Stimulated activated CD4-positive, alpha-beta T cell treated with anti-CD3 and anti-CD28 coated beads, Interleukin-2, amount 100 ng/mL, for 4 hours (primary cell): ENCODE results near the gene STEAP1B.
"Not testable (repeated sequence)": the region's sequence is repeated elsewhere in the genome, so short reads cannot be mapped to it uniquely, and the experiment has no call there.

ENCODE experiments used
- DNase-seq: peaks from one replicate; pipeline ENCODE4 v3.0.0-alpha.2; 2020; ENCODE audit warnings: low read depth

Gene STEAP1B

DNA sequence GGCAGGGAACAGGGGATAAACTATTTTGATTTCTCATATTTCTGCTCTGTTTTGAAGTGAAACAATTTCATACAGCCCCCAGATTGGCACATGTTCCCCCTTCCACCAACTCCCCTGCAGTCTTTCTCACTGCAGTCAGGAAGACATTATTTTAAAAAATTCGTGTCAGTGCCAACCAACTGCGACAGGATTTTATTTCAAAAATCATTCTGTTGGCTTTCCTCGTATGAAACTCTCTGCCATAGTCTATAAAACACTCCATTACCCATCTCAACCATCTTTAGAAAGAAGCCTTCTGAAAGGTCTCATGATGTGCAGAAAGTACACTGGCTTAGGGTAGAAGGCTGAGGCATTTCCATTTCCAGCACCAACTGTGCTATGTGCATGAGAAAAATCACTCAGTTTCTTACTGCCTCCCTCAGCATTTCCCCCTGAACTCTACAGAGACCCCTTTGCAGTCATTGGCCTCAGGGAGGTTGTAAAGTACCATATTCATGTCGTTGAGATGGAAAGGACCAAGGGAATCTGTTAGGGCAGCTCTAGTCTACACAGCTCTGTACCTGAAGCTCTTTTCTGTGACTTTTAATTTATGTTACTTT is 46.9 kb downstream of the STEAP1B start:
- DNase-seq, result no peak

DNA sequence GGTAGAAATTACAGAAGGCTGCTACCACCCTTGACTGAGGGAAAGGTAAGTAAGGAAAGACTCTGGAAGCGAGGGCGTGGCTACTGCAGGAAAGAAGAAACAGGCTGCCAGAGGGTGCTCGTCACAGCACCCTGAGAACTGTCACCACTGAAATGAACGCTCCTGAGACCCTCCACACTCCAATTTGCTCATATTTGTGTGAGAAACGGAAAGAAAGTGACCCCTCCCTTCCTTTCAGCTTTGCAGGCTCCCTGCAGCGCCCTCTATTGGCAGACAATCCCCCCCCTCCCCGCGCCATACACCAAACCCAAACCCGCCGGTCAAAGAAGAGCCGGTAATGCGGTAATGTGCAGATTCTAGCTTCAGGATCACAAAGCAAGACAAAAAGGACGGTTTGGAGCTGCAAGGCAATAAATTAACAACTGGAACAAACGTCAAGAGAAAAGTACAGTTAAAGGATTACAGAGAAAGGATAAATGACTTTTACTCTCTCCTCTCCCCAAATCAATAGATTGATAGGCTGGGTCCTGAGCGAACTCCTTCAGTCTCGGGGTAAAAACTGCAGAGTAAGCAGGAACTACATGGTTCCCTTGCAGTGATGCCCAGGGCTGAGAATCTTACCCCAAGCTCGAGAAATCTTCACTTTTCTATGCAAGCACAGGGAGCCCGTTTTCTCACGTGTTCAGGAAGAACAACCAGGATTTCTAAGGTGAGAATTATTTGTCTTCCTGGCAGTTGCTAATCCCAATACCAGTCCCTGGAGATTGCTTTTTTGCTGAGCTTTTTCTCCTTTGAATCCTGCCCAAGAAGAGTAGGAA is 47.6 kb downstream of the STEAP1B start:
- no peak for DNase-seq

DNA sequence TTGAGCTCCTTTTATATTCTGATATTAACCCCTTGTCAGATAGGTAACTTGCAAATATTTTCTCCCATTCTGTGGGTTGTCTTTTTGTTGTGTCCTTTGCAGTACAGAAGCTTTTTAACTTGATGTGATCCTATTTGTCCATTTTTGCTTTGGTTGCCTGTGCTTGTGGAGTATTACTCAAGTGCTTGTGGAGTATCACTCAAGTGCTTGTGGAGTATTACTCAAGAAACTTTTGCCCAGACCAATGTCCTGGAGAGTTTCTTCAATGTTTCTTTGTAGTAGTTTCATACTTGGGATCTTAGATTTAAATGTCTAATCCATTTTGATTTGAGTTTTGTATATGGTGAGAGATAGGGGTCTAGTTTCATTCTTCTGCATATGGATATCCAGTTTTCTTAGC is 50.0 kb downstream of the STEAP1B start:
- not testable (repeated sequence) for DNase-seq

DNA sequence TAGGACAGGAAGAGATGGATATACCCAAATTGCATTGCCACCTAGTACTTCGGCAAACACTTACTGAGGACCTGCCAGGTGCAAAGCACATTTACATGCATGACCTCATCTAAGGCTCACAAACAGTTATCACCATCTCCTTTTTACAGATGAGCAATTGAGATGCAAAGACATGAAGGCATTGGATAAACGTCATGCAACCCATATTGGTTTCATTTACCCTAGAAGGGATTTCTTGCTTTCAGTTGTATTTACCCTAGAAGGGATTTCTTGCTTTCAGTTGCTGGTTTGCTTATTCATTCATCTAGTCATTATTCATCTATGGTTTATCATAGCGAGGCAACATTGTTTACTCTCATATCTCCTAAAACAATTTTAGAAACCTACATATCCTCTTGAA is 52.2 kb downstream of the STEAP1B start:
- no peak for DNase-seq

DNA sequence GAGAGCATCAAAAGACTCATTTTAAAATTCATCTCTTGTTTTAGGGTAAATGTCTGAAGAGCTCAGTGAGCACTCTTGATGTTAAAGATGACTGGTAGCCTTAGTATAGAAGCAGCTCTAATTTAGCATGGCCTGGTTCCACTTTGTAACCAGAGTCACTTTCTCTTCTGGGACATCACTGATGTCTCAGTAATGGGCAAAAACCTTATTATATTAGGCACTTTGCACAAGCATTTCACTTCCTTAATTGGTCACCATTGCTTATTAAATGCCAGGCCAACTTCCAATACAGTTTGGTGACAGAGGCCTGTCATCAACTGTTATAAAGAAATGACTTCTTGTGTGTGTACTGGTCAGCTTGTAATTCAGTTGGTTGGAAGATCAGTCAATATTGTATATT is 53.0 kb downstream of the STEAP1B start:
- DNase-seq, result no peak

DNA sequence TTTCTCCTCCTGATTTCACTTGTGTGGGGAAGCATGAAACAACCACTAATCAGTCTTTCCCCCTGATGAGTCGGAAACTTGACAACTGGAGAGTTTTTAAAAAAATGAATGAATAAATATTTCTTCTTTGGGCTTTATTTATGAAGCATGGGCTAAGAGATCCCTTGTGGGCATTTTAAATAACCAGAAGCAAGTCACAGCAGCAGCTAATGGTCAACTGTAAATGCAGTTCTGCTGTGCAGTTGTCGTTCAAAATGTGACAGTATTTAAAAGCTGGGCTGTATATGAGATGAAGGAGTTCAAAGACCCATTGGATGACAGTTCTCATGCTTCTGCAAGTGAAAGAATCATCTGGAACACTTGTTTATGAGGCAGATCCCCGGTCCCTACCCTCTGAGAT is 54.1 kb downstream of the STEAP1B start:
- DNase-seq, result no peak

DNA sequence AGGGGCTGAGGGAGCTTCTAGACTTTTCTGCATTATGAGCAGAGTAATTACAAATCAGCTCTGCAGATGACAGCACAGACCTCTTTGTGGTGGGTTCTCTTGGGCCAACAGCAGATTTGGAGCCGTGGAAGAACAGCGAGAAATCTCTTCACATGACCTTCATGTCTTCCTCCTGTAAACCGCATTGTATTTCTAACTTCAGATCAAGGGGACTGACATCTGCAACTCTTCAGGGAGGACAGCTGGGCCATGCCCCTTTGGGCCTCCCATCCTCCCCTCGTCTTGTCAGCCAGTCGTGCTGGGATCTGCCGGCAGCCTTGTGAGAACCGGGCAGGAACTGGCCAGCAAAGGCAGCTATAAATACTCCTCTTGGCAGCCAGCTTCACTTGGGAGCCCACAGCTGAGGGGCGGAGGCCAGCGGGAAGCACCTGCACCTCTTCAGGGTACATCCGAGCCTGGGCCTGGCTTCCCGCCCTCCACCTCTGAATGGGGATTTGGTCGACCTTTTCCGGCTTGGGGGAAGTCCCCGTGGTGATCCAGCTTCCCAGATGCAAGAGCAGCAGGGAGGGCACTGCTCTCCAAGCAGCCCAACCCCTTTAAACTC is 54.7 kb downstream of the STEAP1B start:
- no peak for DNase-seq

DNA sequence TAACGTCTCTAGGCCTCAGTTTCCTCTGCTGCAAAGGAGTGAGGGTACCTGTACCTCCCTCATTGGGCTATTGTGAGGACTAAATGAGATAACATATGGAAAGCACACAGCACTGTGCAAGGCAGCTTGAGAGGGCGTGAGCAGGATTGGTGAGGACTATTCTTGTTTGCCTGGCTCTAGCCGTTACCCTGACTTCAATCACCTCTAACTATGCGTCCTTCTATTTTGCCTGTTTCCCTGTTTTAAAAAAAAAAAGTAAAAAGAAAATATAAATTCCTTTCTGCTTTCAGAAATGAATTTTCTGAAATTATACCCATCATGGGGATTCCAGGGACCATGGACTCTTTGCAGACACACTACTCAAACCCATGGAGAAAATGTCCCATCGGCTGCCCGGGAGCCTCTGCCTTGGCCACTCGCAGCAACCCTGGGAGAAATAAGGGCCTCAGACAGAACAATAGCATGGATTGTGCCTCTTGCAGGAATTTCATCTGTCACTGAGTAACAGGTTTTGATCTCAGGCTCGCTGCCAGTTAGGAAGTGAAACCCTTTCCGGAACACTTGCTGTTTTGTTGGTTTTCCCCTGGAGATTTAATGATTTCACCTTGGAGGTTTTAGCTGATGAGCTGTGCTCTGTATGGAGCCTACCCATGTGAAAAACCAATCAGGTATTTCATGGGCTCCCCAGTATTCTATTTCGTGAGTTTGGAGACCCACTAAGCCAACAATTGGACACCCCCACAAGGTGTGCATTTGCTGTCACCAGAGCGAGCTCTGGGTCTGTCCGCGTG is 55.6 kb downstream of the STEAP1B start:
- DNase-seq, result no peak

DNA sequence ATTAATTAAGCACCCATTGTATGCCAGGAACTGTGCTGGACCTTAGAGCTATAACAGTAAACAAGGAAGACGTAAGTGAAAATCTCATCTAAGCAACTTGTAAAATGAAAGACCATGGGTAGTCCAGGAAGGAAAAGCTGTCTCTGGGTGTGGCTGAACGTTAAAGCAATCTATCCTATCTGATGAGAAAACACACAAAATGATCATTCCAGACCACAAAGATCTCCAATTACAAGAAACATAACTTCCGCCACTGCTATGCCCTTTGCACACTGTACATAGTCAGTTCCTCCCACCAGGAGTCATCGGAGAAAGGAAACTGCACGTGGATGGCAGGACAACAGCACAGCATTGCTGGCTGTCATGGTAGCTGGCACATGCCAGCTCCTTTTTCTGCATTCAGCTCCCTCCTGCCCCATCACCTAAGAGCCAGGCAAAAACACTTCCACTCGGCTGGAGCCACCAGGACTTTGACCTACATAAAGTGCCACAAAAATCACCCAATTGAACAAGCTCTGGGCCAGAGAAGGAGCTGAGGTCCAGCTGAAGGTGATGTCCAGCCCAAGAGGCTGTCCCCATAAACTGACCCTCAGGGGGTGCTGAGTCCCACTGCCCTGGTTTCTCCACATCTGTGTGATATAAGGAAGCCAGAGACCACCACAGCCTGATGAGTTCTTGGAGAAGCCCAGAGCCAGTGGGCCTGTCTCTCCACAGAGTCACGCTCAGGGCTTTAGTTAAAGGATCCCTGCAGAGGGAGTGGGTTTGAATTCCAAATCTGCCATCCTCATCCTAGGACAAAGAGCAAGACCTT is 56.4 kb downstream of the STEAP1B start:
- DNase-seq, result no peak

DNA sequence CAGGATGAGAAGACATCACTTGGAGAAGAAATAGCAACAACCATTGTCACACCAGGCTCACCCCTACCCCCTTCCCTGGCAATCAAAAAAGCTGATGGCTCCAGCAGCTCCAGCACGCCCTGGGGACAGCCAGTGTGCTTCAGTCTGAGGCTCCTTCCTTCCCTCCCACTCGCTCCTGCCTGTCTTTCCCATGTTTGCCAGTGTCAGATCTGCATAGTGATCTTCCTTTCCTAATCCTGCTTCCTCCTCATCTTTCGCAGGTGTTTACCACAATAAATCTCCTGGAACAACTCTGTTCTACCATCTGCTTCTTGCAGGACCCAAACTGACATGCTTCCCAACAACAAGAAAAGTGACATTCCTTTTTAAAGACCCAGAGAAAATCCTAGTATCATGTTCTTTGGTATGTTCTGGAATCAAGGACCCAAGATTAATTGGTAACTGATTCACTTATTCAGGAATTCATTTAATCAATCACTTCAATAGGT is 57.1 kb downstream of the STEAP1B start:
- no peak for DNase-seq

DNA sequence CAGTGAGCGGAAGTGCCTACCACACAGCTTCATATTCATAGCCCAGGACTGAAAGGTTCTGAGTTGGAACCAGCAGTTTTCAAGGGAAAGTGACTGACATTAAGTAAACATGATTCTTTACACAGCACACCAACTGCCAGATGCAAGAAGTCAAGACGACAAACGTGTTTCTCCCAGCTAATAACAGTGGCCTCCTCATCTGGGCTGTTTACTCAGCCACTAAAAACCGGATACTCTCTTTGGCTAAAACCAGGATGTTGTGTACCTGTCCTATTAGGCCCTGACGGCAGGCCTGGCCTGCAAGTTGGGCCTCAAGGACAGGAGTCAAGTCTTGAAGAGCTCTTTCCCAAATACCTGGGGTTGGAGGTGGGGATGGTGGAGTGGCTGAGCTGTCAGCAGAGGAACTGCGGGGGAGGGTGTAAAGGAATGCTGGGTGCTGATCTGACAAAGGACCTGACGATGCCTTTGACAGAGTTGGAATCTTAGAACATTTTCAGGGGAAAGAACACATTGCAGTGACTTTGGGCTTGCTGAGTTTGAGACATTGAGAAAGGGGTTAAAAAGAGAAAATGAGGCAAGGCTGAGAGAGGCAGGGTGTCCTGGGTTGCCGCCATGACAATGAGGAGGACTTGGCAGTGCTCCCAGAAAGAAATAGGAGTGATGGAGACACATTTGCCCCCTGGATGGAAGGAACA is 57.7 kb downstream of the STEAP1B start:
- DNase-seq, result no peak

DNA sequence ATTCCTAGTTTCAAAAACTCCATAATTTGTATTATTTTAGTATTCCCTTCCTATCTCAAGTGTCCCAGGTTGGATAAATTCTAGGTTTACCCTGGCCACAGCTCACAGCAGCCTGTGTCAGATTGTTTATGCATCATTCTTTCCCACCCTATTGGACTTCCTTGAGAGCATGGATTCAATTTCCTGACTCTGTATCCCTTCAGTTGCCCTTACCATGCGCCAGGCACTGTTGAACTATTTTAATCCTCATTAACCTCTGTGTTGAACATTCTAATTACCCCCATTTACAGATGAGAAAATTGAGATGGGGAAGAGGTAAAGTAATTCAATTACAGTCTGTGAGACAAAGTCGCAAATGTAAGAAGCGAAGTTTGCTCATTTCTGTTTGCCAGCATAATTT is 58.8 kb downstream of the STEAP1B start:
- DNase-seq, result no peak

DNA sequence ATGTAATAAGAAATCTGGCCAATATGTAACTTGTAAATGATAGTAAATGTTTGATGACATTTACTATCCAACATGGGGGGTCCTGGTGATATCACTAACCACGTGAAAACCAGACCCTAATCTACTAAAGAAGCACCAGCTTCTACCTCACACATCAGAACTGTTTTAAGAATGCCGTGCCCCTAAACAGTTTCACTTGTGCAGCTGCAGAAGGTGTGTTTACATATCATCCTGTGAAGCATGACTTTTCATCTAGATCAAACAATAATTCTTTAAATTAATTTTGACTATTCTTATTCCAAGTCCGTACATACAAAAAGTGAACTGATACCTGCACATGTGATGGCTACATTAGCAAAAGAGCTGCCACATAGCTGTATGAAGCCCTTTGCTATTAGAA is 61.0 kb downstream of the STEAP1B start:
- no peak for DNase-seq

DNA sequence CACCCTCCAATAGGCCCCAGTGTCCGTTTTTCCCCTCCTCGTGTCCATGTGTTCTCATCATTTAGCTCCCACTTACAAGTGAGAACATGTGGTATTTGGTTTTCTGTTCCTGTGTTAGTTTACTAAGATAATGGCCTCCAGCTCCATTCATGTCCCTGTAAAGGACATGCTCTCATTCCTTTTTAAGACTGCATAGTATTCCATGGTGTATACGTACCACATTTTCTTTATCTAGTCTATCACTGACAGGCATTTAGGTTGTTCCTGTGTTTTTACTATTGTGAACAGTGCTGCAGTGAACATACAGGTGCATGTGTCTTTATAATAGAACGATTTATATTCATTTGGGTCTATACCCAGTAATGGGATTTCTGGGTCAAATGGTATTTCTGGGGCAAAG is 63.4 kb downstream of the STEAP1B start:
- DNase-seq, result not testable (repeated sequence)

DNA sequence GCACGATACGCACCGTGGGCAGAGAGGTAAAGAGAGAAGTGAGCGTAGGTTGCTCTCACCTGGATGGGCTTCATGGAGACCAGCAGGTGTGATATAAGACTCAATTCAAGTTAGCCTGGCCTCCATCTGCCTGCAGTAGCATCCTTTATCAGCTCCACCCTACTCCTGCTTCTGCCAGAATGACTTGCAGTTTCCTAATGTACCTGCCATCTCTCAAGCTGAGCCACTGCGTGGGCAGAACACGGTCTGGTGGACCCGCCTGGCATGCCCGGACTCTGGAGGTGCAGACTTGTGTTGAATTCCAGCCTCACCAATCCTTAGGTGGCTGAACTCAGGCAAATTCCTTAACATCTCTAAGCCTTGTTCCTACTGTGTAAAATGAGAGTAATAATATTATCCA is 64.3 kb downstream of the STEAP1B start:
- no peak for DNase-seq

DNA sequence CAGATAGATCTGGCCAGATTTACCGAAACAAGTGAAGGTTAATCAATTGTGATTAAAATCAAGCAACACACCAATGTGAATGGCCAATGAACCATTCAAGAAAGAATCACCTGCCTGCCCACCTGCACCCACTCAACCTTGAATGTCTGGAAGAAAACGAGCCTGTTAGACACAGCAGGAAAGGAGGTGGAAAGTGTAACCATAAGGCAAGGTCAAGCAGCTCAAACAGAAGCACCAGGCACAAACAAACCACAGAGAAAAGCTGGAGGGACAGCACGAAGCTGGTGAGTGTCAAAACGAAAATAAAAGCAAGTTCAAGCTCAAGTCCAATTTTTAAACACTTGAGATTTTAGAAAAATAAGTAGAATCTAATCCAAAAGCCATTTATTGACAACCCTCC is 64.9 kb downstream of the STEAP1B start:
- DNase-seq, result no peak

DNA sequence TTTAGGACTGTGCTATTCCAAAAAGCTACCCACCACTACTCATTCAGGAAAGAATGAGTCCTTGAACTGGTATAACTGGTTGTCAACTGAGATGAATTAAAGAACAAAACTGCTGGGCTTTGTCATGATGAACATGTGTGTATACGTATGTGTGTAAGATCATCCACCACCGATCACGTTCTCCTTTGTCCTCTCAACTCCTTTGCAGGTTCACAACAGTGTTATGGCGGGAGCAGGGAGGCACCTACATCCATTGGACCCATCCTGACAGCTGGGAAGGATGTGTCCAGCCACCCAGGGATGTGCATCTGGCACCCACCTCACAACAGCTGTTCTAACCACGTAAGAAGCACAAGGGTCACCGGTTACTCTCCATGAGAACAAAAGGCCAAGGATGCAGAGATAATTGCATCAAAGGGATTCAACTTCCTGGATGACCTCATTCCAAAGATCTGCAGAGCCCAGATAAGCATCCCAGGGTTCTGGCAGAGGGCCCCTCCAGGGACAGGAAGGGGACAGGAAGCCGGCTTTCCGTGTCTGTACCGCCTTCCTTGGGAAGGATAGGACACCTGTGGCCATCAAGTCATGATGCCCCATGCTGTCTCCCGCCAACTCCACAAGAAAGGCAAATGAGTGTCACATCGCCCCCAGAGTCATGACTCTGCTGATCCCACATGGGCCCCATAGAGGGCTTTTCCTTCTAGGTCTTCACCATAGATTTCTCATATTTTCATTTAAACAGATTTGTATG is 66.1 kb downstream of the STEAP1B start:
- DNase-seq, result no peak

DNA sequence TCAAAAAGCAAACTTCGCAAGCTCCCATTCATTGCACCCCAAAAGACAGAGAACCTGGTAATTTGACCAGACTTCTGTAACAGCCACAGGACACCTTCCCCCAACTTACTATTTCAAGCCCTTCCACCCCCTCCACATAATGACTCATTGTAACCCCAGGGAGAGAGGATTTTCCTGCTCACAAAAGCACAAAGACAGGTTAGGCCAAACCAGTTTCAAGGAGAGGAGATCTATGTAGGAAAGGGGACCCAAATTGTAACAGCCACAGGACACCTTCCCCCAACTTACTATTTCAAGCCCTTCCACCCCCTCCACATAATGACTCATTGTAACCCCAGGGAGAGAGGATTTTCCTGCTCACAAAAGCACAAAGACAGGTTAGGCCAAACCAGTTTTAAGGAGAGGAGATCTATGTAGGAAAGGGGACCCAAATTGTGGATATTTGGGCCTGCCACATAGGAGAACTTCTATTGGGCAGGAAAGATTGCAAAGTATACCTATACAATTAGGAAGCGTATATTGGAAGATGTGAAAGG is 66.8 kb downstream of the STEAP1B start:
- not testable (repeated sequence) for DNase-seq

DNA sequence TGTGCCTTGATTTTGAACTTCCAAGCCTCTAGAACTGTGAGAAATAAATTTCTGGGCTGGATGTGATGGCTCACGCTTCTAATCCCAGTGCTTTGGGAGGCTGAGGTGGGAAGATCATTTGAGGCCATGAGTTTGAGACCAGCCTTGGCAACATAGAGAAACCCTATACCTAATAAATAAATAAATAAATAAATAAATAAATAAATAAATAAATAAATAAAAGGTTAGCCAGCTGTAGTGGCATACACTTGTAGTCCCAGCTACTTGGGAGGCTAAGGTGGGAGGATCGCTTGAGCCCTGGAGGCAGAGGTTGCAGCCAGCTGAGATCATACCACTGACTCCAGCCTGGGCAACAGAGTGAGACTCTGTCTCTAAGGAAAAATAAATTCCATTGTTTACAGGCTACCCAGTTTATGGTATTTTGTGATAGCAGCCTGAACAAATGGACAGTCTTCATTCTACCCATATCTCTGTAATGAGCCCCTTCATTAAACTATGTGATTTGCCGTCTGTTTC is 67.7 kb downstream of the STEAP1B start:
- no peak for DNase-seq

DNA sequence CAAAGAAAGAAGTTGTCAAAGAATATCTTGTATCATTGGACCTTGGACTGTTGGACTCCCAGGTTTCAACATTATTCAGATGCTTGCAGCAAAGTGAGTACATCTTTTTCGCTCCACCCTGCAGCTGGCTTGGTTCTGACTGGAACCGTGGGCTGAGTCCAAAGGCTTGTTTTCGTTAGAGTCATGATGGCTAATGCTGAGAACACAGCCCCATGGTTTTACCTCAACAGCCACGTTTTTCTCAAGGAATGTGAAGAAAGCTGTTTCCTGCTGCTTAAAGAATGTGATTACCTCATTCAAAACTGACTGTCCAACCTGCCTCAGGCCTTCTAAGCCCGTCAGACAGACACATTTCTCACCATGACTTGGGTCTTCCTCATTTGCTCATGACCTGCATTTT is 69.5 kb downstream of the STEAP1B start:
- DNase-seq, result no peak
